Activated CD4-positive, alpha-beta T cell treated with anti-CD3 and anti-CD28 coated beads for 36 hours (primary cell): ENCODE measurements around the gene CD44. TPM values are rescaled to one million over a fixed set of nuclear protein-coding genes. Genes with fewer than 3 reads are reported as not detected.

Experiments used
- ATAC-seq: fragments of 200-7000 bp; cut with Tn5 transposase; one replicate; pipeline ENCODE4 v1.10.0; 2021; ENCODE audit warnings: mild to moderate bottlenecking, moderate library complexity
- CTCF ChIA-PET: fragments of 350-600 bp; sonication (Branson Sonifier 250); formaldehyde crosslinking; loops from one replicate; lab custom pipeline; 2021; ENCODE audit warnings: antibody characterized with exemption; lab: Charles Lee
- POLR2A ChIA-PET: fragments of 350-600 bp; sonication (Branson Sonifier 250); formaldehyde crosslinking; loops from one replicate; lab custom pipeline; 2021; ENCODE audit warnings: antibody characterized with exemption, inconsistent platforms; lab: Charles Lee
- DNase-seq: peaks from one replicate; pipeline ENCODE4 v3.0.0-alpha.2; 2020
- H3K27ac Mint-ChIP-seq: one replicate; pipeline ENCODE4 v1.8.0; 2021; ENCODE audit warnings: mixed read lengths
- H3K27me3 Mint-ChIP-seq: one replicate; pipeline ENCODE4 v1.8.0; 2021; ENCODE audit warnings: mixed read lengths
- H3K36me3 Mint-ChIP-seq: one replicate; pipeline ENCODE4 v1.8.0; 2021; ENCODE audit warnings: low read depth, mixed read lengths
- H3K4me1 Mint-ChIP-seq: one replicate; pipeline ENCODE4 v1.8.0; 2021; ENCODE audit warnings: mixed read lengths
- H3K4me3 Mint-ChIP-seq: one replicate; pipeline ENCODE4 v1.8.0; 2021; ENCODE audit warnings: mild to moderate bottlenecking, moderate library complexity, mixed read lengths
- H3K9me3 Mint-ChIP-seq: one replicate; pipeline ENCODE4 v1.8.0; 2021; ENCODE audit warnings: low read depth, mixed read lengths
- intact Hi-C, 2 experiments: fragments of 100-400 bp; cut with DNase I in 1 of 2; cut with micrococcal nuclease in 1 of 2; formaldehyde crosslinking; loops; one replicate each; pipeline versions ENCODE4 v1.14.2 to v1.15.1; 2022 to 2024; cut with DNase I, micrococcal nuclease
- total RNA-seq, 2 experiments: library from RNA; stranded (reverse); gene quantifications; one replicate each; pipeline ENCODE4 v1.2.3, GENCODE V29; 2021

Gene CD44
- total RNA-seq, 2 experiments from 2014 or later: 357 to 435 TPM

- Mint-ChIP-seq H3K27me3 (no peaks in the 10 kb centered on the region), H3K4me1 (peaks cover 60% of the 10 kb centered on the region), H3K4me3 (peak overlapping the region; percentile 83), H3K36me3 (peaks cover 56% of the 10 kb centered on the region), H3K9me3 (no peaks in the 10 kb centered on the region), H3K27ac (peak overlapping the region; percentile 93)
- CTCF ChIA-PET: interaction anchor here (0.5 to 3.5 kb wide), 10 partner anchors 14 to 151 kb away, joined by 3 to 19 read pairs (median 4); no protein-coding TSS in a partner anchor
- POLR2A ChIA-PET: interaction anchor here (0.7 to 3.7 kb wide), 12 partner anchors 9 to 142 kb away, joined by 3 to 29 read pairs (median 5); no protein-coding TSS in a partner anchor
- DNase-seq: no peak
- intact Hi-C loops: loop anchor here (2.0 to 10.0 kb wide), 5 partner anchors 98 to 896 kb away; partner anchors contain the start of gene TRIM44 (in 1 of the 2)
- no peak for ATAC-seq
Measured at GRCh38 chr11:35141071-35141470, 2.1 kb downstream of the CD44 start.

- peak overlapping the region; percentile 83 for H3K4me3 Mint-ChIP-seq
- H3K4me1 Mint-ChIP-seq: peaks cover 65% of the 10 kb centered on the region
- H3K36me3 Mint-ChIP-seq: peaks cover 61% of the 10 kb centered on the region
- H3K27ac Mint-ChIP-seq: peak overlapping the region; percentile 93
- ATAC-seq: no peak
- DNase-seq: peak; percentile 58
- intact Hi-C loops: loop anchor here (2.0 to 10.0 kb wide), 5 partner anchors 97 to 897 kb away; partner anchors contain the start of gene TRIM44 (in 1 of the 2)
- ChIA-PET CTCF (interaction anchor here (0.8 to 3.5 kb wide), 7 partner anchors 15 to 142 kb away, joined by 3 to 19 read pairs (median 4); no protein-coding TSS in a partner anchor), POLR2A (interaction anchor here (0.7 to 3.7 kb wide), 6 partner anchors 10 to 112 kb away, joined by 4 to 29 read pairs (median 6); no protein-coding TSS in a partner anchor)
- no peaks in the 10 kb centered on the region for H3K9me3 Mint-ChIP-seq
- H3K27me3 Mint-ChIP-seq: no peaks in the 10 kb centered on the region
Measured at GRCh38 chr11:35141571-35141971, 2.6 kb downstream of the CD44 start.

GRCh38 chr11:35142481-35143075, 3.6 kb downstream of the CD44 start:
- Mint-ChIP-seq H3K9me3 (no peaks in the 10 kb centered on the region), H3K27me3 (no peaks in the 10 kb centered on the region), H3K4me3 (peak overlapping the region; percentile 83), H3K27ac (peak overlapping the region; percentile 35), H3K36me3 (peaks cover 72% of the 10 kb centered on the region), H3K4me1 (peaks cover 68% of the 10 kb centered on the region)
- ATAC-seq (peak; percentile 7), DNase-seq (peak; percentile 69)
- ChIA-PET POLR2A (no interaction called here), CTCF (interaction anchor here (0.7 kb wide), 1 partner anchor 493 kb away, joined by 3 read pairs; no protein-coding TSS in a partner anchor)
- intact Hi-C loops: loop anchor here (5.0 to 10.0 kb wide), 4 partner anchors 215 to 898 kb away; partner anchors contain the start of gene TRIM44 (in 1 of the 2)

- Mint-ChIP-seq H3K9me3 (no peaks in the 10 kb centered on the region), H3K27me3 (no peaks in the 10 kb centered on the region), H3K4me1 (peaks cover 68% of the 10 kb centered on the region), H3K36me3 (peaks cover 81% of the 10 kb centered on the region), H3K4me3 (peak overlapping the region; percentile 65), H3K27ac (peak overlapping the region; percentile 99)
- ChIA-PET CTCF (interaction anchor here (0.6 to 1.9 kb wide), 7 partner anchors 18 to 248 kb away, joined by 3 to 11 read pairs (median 3); no protein-coding TSS in a partner anchor), POLR2A (interaction anchor here (0.9 to 1.1 kb wide), 6 partner anchors 17 to 103 kb away, joined by 3 to 4 read pairs (median 3); no protein-coding TSS in a partner anchor)
- DNase-seq: no peak
- no peak for ATAC-seq
- intact Hi-C loops: loop anchor here (1.0 to 10.0 kb wide), 10 partner anchors 17 to 899 kb away; partner anchors contain the start of gene TRIM44 (in 1 of the 2)
Measured at GRCh38 chr11:35143297-35144135, 4.5 kb downstream of the CD44 start.

GRCh38 chr11:35144136-35144741, 5.3 kb downstream of the CD44 start:
- peak; percentile 80 for DNase-seq
- H3K27me3 Mint-ChIP-seq: no peaks in the 10 kb centered on the region
- H3K36me3 Mint-ChIP-seq: peaks cover 85% of the 10 kb centered on the region
- H3K27ac Mint-ChIP-seq: peak overlapping the region; percentile 99
- H3K4me3 Mint-ChIP-seq: peak overlapping the region; percentile 65
- ChIA-PET POLR2A (interaction anchor here (0.6 to 1.1 kb wide), 8 partner anchors 18 to 103 kb away, joined by 3 to 4 read pairs (median 3); no protein-coding TSS in a partner anchor), CTCF (interaction anchor here (0.6 to 1.9 kb wide), 8 partner anchors 20 to 248 kb away, joined by 3 to 11 read pairs (median 4); no protein-coding TSS in a partner anchor)
- peaks cover 72% of the 10 kb centered on the region for H3K4me1 Mint-ChIP-seq
- no peaks in the 10 kb centered on the region for H3K9me3 Mint-ChIP-seq
- intact Hi-C loops: loop anchor here (1.0 to 10.0 kb wide), 10 partner anchors 17 to 899 kb away; partner anchors contain the start of gene TRIM44 (in 1 of the 2)
- ATAC-seq: peak; percentile 49

GRCh38 chr11:35144806-35145205, 5.8 kb downstream of the CD44 start:
- peak overlapping the region; percentile 65 for H3K4me3 Mint-ChIP-seq
- no peak for ATAC-seq

GRCh38 chr11:35145271-35145670, 6.3 kb downstream of the CD44 start:
- Mint-ChIP-seq H3K27me3 (no peaks in the 10 kb centered on the region), H3K4me1 (peaks cover 83% of the 10 kb centered on the region), H3K4me3 (peak overlapping the region; percentile 65), H3K36me3 (peaks cover 82% of the 10 kb centered on the region), H3K27ac (peak overlapping the region; percentile 99), H3K9me3 (no peaks in the 10 kb centered on the region)
- DNase-seq (peak; percentile 76), ATAC-seq (peak; percentile 15)
- ChIA-PET CTCF (interaction anchor here (0.7 to 2.2 kb wide), 8 partner anchors 15 to 143 kb away, joined by 3 to 9 read pairs (median 4); no protein-coding TSS in a partner anchor), POLR2A (interaction anchor here (0.5 to 2.5 kb wide), 11 partner anchors 18 to 230 kb away, joined by 3 to 49 read pairs (median 7); no protein-coding TSS in a partner anchor)
- intact Hi-C loops: loop anchor here (2.0 to 10.0 kb wide), 7 partner anchors 18 to 900 kb away; partner anchors contain the start of gene TRIM44 (in 1 of the 2)

More at GRCh38 chr11:35144806-35145205, 5.8 kb downstream of the CD44 start:
- DNase-seq: no peak
- ChIA-PET CTCF (interaction anchor here (0.6 to 1.9 kb wide), 8 partner anchors 21 to 146 kb away, joined by 3 to 11 read pairs (median 4); no protein-coding TSS in a partner anchor), POLR2A (interaction anchor here (0.6 to 2.5 kb wide), 11 partner anchors 18 to 138 kb away, joined by 3 to 49 read pairs (median 3); no protein-coding TSS in a partner anchor)
- Mint-ChIP-seq H3K9me3 (no peaks in the 10 kb centered on the region), H3K36me3 (peaks cover 85% of the 10 kb centered on the region), H3K4me1 (peaks cover 78% of the 10 kb centered on the region), H3K27ac (peak overlapping the region; percentile 99), H3K27me3 (no peaks in the 10 kb centered on the region)
- intact Hi-C loops: loop anchor here (1.0 to 10.0 kb wide), 10 partner anchors 18 to 900 kb away; partner anchors contain the start of gene TRIM44 (in 1 of the 2)

- Mint-ChIP-seq H3K27ac (peak overlapping the region; percentile 99), H3K9me3 (no peaks in the 10 kb centered on the region)
Measured at GRCh38 chr11:35146074-35146521, 7.1 kb downstream of the CD44 start.

GRCh38 chr11:35146711-35147110, 7.7 kb downstream of the CD44 start:
- CTCF ChIA-PET: interaction anchor here (0.6 to 2.2 kb wide), 18 partner anchors 8 to 144 kb away, joined by 3 to 39 read pairs (median 4); no protein-coding TSS in a partner anchor
- ATAC-seq: peak; percentile 25
- Mint-ChIP-seq H3K4me1 (peaks cover 95% of the 10 kb centered on the region), H3K9me3 (no peaks in the 10 kb centered on the region), H3K27ac (peak overlapping the region; percentile 99), H3K36me3 (peaks cover 82% of the 10 kb centered on the region), H3K27me3 (no peaks in the 10 kb centered on the region), H3K4me3 (peak overlapping the region; percentile 65)
- no peak for DNase-seq
- intact Hi-C loops: loop anchor here (1.0 to 10.0 kb wide), 13 partner anchors 20 to 902 kb away; partner anchors contain the start of gene TRIM44 (in 1 of the 2)
- POLR2A ChIA-PET: interaction anchor here (1.0 to 2.5 kb wide), 17 partner anchors 8 to 496 kb away, joined by 3 to 49 read pairs (median 6); no protein-coding TSS in a partner anchor

More at GRCh38 chr11:35146074-35146521, 7.1 kb downstream of the CD44 start:
- Mint-ChIP-seq H3K36me3 (peaks cover 83% of the 10 kb centered on the region), H3K4me3 (peak overlapping the region; percentile 65), H3K4me1 (peaks cover 91% of the 10 kb centered on the region), H3K27me3 (no peaks in the 10 kb centered on the region)
- intact Hi-C loops: loop anchor here (1.0 to 10.0 kb wide), 13 partner anchors 20 to 901 kb away; partner anchors contain the start of gene TRIM44 (in 1 of the 2)
- CTCF ChIA-PET: interaction anchor here (0.8 to 2.2 kb wide), 16 partner anchors 9 to 144 kb away, joined by 3 to 39 read pairs (median 4); no protein-coding TSS in a partner anchor
- ATAC-seq (peak; percentile 55), DNase-seq (peak; percentile 91)
- POLR2A ChIA-PET: interaction anchor here (0.6 to 2.5 kb wide), 20 partner anchors 8 to 496 kb away, joined by 3 to 49 read pairs (median 4); no protein-coding TSS in a partner anchor
